SKM-1 (cell line): Measurements from ENCODE around the gene YPEL4.

ENCODE experiments used
- DNase-seq: peaks from one replicate; lab custom pipeline; 2025; ENCODE audit not compliant: unreplicated experiment; lab: John Stamatoyannopoulos, UW

The YPEL4 gene

DNA sequence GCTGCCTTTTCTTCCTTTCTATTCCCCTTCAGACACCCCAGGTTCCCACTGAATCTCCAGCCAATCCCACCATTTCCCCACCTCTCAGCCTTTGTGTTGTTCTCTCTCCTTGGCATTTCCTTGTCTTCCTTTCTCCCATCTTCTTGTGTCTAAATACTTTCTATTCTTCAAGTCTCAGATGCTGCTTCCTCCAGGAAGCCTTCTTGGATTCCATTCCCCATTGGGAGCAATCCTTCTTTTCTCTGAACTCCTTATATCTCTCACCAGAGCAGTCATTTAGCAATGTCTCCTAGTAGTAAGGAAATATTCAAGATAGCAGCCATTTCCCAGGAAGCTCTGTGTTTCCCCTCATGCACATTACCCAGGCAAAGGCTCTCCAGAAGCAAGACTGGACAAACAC lies 15.4 kb downstream of the YPEL4 start:
- no peak for DNase-seq

DNA sequence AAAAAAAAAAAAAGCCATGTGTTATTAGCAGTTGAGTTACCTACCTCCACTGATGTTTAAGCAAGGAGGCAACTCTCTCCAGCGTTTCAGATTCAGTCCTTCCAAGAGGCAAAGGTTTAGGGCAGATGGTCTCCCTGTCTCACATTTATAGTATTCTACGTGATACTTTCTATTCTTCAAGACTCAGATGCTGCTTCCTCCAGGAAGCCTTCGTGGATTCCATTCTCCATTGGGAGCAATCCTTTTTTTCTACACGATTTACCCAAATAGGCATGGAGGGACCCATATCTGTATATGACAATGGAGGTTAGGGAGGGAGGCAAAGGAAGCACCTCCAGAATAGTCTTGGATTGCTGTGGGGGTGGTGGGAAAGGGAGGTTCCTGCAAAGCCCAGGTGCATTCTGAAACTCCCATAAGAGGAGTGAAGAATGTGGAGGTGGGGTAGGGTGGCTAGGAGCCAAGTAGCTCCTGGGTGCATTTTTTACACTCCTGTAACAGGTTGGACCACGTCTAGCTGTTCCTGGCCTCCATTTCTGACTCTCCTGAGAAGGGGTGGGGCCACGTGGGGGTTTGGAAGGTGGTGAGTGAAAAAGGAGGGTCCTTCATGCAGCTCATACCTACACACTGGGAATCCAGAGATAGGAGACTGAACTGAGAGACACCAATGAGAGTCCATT lies 16.2 kb downstream of the YPEL4 start:
- no peak for DNase-seq

DNA sequence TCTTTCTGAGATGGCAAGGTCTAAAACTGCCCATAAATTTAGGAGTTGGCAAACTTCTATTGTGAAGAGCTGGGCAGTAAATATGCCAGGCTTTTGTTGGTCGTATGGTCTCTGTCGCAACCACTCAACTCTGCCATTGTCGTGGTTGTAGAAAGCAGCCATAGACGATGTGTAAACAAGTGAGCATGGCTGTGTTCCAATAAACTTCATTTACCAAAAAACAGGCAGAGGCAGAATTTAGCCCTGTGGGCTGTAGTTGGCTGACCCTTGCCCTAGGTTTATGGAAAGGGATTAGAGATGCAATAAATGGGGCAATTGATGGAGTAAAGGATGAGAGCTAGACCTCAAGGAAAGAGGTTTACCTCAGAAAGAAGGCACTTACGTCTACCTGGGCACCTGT lies 17.6 kb downstream of the YPEL4 start:
- no peak for DNase-seq

DNA sequence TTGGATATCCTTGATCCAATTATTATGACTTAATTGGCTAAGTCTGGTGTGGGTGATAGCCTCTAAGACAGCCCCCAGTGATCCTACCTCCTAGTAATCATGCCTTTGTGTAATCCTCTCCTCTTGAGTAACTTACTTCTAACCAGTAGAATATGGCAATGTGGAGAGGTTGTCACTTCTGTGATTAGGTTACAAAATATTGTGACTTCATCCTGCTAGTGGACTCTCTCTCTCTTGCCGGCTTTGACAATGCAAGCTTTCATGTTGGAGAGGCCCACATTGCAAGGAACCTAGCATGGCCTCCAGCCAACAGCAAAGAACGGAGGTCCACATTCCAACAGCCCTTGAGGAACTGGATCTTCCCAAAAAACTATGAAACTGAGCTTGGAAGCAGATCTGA lies 19.5 kb downstream of the YPEL4 start:
- DNase-seq = no peak

DNA sequence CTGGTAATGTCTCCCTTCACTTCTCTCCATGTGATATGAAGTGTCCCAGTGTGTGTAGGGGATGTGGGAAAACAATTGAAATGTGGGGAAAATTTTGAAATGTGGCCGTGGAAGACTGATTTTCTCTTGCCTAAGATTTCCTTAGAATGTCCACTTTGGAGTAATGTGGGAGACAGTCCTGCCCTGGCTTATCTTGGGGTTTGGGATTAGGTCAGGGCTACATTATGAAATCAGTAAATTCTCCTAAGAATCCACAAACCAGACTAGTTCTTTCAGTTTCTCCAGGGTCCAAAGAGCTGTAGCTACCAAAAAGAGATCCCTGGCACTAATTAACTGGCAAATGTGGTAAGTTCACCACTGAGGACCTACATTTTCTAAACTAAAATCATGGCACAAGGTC lies 22.8 kb downstream of the YPEL4 start:
- no peak for DNase-seq

DNA sequence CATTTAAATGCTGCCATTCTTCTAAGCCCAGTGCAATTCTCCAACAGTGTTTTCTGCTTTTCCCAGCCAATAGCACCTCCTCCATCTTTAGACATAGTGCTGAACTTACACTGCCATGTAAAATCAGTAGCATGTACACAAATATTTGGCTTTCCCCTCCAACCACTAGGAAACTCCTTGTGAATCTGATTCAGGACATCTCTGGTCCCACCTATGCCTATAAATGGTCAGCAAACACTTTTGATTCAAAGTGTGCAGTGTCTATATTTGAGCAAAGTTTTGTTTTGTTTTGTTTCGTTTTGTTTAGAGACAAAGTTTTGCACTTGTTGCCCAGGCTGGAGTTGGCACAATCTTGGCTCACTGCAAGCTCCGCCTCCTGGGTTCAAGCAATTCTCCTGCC lies 24.8 kb downstream of the YPEL4 start:
- no peak for DNase-seq

DNA sequence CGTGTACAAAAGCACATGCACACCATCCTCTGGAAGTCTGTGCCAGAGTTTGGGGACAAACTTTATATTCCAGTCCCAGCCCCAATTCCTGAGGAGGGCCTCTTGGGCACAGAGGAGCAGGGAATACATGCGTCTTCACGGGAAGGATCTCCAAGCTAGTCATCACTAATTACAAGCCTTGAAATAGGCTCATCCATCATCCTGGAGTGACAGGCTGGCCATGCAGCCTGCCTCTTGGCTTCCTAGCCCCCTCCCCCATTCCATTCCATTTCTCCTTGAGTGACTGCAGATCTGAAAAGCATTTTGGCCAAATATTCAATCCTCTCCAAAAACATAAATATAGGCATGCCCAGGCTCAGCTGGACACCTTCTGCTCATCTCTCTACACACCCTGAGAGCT lies 27.4 kb downstream of the YPEL4 start:
- DNase-seq = no peak

DNA sequence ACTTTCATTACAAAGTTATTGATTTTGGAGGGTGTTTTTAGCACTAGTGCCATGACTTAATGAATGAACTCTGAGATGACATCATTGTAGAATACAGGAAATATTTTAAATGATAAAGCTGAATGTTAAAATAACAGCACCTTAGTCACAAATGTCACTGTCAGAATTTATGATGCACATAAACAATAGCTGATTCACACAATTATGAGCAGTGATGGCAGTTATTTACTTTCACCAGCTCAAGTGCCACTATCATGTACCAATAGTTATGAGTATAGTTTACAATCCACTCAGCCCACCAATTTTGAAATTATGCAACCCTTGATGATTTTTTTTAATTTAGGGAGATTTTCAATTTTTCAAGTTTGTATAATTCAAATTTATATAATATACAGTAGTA lies 29.2 kb downstream of the YPEL4 start:
- no peak for DNase-seq

DNA sequence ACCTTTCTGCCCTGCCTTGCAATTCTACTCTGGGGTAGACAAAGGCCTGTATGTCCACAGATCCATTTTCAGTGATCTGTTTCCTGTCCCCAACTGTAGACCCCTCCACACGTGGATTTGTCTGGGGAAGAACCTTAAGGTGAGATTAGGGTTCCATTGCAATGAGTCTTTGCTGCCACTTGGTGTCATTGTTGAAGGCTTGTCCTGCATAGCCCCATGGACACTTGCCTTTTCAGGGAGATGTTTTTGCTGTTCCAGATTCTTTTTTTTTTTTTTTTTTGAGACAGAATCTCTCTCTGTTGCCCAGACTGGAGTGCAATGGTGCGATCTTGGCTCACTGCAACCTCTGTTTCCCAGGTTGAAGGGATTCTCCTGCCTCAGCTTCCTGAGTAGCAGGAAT lies 30.4 kb downstream of the YPEL4 start:
- DNase-seq = no peak

DNA sequence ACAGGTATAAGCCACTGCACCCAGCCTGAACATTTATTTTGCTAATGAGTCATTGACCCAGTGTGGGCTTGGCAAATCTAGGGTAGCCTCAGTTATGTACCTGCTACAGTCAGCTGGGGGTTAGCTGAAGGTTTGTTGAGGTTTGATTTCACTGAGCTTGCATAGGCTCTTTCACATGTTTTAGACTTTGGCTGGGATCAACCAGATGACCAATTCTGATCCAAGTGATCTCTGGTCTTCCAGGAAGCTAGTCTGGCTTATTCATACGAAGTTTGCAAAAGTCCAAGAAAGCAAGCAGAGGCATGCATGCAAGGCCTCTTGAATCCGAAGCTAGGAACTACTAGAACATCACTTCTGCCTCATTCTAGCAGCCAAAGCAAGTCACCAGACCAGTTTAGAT lies 31.3 kb downstream of the YPEL4 start:
- no peak for DNase-seq

DNA sequence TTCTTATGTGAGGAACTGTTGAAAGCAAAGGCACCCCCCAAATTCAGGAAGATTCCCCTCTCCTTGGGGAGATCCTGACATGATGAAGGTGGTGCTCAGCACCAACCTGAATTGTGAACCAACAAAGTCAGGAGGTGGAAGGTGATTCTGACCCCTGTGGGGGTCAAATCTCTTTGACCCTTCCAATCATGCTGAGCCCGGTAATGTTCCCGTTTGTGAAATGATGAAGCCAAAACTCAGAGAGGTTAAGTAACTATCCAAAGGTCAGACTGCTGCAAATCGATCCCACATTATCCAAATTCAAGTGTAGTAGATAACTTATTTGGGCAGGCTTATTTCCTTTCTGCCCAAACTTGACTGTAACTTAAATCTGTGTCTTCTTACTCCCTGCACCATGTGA lies 33.1 kb downstream of the YPEL4 start:
- no peak for DNase-seq

DNA sequence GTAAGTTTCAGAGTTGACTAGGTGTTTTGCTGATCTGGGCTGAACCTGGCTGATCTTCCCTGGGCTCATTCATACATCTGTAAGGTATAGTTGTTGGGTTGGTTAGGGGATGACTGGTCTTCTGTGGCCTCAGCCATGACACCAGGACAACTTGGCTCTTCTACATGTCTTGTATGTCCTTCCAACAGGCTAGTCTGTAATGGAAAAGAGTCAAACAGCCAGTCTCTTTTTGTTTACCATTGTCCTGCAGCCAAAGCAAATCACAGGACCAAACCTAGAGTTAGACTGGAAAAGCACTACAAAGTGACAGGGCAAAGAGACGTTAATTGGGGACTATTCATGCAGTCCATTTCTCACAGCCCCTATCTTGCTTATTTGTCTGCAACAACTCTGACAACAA lies 34.4 kb downstream of the YPEL4 start:
- no peak for DNase-seq

DNA sequence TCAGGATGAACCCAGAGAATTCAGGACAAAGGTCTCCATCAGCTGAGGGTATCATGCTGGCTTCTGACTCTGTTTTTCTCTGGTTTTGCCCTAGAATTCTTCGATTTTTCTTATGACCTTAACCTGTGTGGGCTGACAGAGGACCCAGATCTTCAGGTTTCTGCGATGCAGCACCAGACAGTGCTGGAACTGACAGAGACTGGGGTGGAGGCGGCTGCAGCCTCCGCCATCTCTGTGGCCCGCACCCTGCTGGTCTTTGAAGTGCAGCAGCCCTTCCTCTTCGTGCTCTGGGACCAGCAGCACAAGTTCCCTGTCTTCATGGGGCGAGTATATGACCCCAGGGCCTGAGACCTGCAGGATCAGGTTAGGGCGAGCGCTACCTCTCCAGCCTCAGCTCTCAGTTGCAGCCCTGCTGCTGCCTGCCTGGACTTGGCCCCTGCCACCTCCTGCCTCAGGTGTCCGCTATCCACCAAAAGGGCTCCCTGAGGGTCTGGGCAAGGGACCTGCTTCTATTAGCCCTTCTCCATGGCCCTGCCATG lies 35.4 kb downstream of the YPEL4 start:
- DNase-seq = no peak

DNA sequence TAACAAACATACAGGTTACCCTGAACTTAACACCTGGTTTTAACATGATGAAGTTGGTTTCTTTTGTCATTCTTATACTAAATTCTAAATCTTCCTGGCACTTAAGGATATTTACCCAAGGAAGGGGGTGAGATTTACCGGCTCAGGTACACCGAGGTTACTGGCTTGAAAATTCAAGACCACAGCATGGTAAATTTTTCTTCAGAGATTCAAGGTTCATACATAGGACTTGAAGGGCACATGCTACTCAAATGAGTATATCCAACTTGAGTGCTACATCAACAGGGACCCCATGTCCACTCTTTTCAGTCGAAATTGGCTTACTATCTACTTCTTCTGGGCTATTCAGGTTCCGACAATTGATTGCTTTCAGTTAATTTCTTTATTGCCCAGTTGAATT lies 39.5 kb downstream of the YPEL4 start:
- no peak for DNase-seq

DNA sequence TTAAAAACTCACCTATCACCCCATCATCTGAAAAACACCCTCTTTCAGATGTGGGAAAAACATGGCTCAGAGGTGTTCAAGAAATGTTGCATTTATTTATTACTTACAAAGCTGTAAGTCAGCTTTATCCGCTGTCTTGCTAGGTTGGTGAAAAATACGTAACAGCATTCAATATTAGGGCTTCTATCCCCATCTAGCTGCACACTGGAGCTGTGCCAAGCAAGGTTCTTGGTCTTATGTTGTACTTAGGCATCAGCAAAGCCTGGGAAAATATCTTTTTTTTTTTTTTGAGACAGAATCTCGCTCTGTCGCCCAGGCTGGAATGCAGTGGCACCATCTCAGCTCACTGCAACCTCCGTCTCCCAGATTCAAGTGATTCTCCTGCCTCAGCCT lies 44.7 kb downstream of the YPEL4 start:
- DNase-seq = no peak

DNA sequence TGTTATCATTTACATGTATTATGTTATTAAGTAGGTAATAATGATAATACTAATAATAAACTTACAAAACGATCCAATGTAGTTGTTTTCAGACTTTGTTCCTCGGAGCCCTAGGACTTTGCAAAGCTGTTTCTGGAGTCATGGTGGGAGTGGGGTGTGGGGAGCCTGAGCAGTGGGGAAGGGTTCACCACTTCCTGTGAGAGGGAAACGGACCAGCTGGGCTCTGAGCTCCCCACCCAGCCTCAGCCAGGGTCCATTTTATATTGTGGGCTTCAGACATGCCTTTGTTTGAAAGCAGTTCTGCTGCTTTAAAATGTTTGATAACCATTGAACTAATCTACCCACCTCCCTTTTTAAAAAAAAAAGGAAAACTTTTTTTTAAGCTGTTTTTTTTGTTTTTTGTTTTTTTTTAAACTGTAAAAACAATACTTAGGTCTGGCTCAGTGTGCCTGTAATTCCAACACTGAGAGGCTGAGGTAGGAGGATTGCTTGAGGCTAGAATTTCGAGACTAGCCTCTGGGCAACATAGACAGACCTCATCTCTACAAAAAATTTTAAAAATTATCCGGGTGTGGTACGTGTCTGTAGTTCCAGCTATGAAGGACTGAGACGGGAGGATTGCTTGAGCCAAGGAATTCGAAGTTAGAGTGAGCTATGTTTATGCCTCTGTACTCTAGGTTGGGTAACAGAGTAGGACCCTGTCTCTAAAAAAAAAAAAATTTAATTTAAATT lies 45.2 kb downstream of the YPEL4 start:
- DNase-seq = no peak

DNA sequence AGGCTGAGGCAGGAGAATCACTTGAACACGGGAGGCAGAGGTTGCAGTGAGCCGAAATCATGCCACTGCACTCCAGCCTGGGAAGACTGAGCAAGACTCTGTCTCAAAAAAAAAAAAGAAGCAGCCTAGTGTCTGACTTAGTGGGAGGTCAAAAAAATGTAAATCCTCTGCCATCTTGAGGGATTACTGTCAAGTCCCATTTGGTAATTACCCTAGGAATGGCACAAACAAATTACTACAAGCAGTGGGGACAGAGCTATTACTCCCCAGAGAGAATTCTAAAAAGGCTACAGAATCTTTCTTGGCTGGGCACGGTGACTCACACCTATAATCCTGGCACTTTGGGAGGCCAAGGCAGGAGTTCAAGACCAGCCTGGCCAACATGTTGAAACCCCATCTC lies 48.4 kb downstream of the YPEL4 start:
- no peak for DNase-seq

DNA sequence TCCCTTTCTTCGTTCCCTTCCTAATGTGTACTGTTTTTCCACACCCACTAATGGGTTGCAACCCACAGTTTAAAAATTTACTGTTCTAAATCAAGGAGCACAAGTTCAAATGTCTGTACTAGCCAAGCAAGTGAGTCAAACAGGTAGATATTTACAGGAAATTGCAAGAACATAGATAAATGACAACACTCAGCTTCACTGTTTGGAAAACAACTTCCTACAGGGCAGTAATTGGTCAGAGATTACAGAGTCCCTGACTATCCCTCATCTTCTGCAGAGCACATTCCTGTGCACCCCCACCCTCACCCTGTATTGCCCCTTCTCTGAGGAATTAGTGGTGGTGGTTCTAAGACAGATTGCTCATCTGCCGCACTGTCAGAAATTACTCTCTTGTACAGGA lies 50.3 kb downstream of the YPEL4 start:
- no peak for DNase-seq

DNA sequence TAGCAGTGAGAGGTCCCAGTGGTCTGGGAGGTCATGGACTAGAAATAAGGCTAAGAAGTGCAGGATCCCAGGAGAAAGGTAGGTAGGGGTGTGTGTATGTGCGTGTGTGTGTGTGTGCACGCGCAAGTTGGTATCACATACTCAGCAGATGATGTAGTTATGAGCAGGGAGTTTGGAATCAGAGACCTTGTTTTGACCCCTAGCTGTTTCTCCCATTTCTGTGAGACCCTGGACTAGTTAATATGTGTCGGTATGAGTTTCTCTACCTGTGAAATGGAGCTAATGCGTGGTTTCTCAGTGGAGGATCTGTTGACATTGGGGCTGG lies 50.9 kb downstream of the YPEL4 start:
- no peak for DNase-seq

DNA sequence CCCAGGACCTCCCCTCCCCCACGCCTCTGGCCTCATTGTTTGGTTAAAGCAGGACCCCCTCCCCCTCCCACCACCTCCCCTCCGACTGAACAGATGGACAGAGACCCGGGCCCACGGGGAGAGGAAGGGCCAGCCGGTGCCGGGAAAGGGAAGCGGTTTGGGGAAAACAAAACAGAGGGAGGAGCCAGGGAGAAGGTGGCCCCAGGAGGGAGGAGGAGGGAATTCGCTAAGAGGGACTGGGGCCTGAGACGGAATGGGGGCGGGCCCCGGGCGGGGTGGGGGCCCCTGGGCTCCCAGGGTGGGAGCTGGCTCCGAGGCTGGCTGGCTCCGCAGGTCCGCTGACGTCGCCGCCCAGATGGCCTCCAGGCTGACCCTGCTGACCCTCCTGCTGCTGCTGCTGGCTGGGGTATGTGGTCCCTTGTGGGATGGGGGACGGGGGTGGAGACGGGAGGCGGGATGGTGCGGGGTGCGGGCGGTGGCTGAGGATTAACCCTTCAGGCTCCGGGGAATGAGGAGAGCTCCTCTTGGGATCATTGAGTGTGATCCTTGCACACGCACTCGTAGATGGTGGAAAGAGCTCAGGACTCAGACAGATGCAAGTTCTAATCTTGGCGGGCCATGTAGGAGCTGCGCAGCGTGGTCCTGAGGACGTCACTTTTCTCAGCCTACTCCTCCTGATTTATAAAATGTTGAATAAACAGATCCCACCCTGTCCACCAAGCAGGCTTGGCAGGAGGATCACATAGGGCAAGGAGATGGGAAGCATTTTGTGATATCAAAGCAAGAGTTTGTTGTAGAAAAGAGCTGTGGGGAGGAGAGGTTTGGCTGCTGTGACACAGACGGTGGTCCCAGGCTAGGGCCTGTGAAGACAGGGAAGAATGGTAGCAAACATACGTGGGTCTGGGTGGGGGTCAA lies 51.5 kb downstream of the YPEL4 start:
- DNase-seq = no peak

DNA sequence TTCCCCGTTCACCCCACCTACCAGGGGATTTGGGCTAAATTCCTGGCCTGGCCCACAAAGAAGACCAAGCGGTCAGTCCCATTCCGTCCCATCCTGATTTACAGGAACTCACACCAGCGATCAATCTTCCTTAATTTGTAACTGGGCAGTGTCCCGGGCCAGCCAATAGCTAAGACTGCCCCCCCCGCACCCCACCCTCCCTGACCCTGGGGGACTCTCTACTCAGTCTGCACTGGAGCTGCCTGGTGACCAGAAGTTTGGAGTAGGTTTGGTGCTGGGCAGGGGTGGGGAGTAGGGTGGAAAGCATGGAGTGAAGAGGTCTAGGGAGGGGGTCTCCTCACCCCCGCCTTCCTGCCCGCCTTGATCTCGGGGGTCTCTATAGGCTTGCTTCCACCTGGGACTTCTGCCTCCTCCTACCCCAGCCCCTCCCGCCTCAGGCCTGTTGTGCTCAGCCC lies 52.2 kb downstream of the YPEL4 start, which contains the start of gene SERPING1:
SERPING1 (plus strand) TSS at position 225 of the 455 bp plus-strand sequence. CDS start 586 bp downstream, outside the sequence.
- DNase-seq = no peak
